Stimulated activated CD4-positive, alpha-beta T cell treated with anti-CD3 and anti-CD28 coated beads, TNF-alpha, amount 100 ng/mL, for 24 hours (primary cell): ENCODE measurements around the gene MAPK1IP1L.
"Not testable (repeated sequence)": the region's sequence is repeated elsewhere in the genome, so short reads cannot be mapped to it uniquely, and the experiment has no call there.

ENCODE experiments used
- DNase-seq, 3 experiments: peaks; one replicate each; pipeline ENCODE4 v3.0.0-alpha.2; 2020; ENCODE audit warnings: low read depth in 3 of 3

MAPK1IP1L gene

GRCh38 chr14:55054098-55054497 is 2.7 kb downstream of the MAPK1IP1L start:
- no peak for DNase-seq

- no peak for DNase-seq
These were observed 6.5 kb downstream of the MAPK1IP1L start for GRCh38 chr14:55057919-55058318.

GRCh38 chr14:55059333-55059732 is 7.9 kb downstream of the MAPK1IP1L start:
- no peak for DNase-seq

GRCh38 chr14:55062517-55063351 is 11.3 kb downstream of the MAPK1IP1L start:
- no peak for DNase-seq

GRCh38 chr14:55064896-55065295 is 13.4 kb downstream of the MAPK1IP1L start:
- not testable (repeated sequence) for DNase-seq

GRCh38 chr14:55065411-55065810 is 14.0 kb downstream of the MAPK1IP1L start:
- no peak for DNase-seq

GRCh38 chr14:55066223-55066622 is 14.8 kb downstream of the MAPK1IP1L start:
- no peak for DNase-seq

- no peak for DNase-seq
These were observed 19.5 kb downstream of the MAPK1IP1L start for GRCh38 chr14:55070981-55071411.

- DNase-seq: no peak
These were observed 20.6 kb downstream of the MAPK1IP1L start for GRCh38 chr14:55071870-55072640.

- no peak for DNase-seq
These were observed 22.4 kb downstream of the MAPK1IP1L start for GRCh38 chr14:55073856-55074255.

- DNase-seq: no peak
These were observed 23.2 kb downstream of the MAPK1IP1L start for GRCh38 chr14:55074662-55075061.

GRCh38 chr14:55075628-55076175 is 24.3 kb downstream of the MAPK1IP1L start:
- no peak for DNase-seq

GRCh38 chr14:55077170-55078151 is 26.0 kb downstream of the MAPK1IP1L start:
- no peak for DNase-seq

- DNase-seq: not testable (repeated sequence)
These were observed 28.5 kb downstream of the MAPK1IP1L start for GRCh38 chr14:55079961-55080360.

- DNase-seq: no peak
These were observed 33.1 kb downstream of the MAPK1IP1L start for GRCh38 chr14:55084401-55085059.

- DNase-seq: no peak
These were observed 33.7 kb downstream of the MAPK1IP1L start for GRCh38 chr14:55085060-55085660.

GRCh38 chr14:55086938-55087337 is 35.5 kb downstream of the MAPK1IP1L start:
- no peak for DNase-seq

GRCh38 chr14:55088356-55088755 is 36.9 kb downstream of the MAPK1IP1L start:
- DNase-seq: no peak

GRCh38 chr14:55092341-55092740 is 40.9 kb downstream of the MAPK1IP1L start:
- no peak for DNase-seq
